ENCODE measurements around the gene NUP210L. TPM values are rescaled to one million over a fixed set of nuclear protein-coding genes. Genes with fewer than 3 reads are reported as not detected.
"Not testable (repeated sequence)": the region's sequence is repeated elsewhere in the genome, so short reads cannot be mapped to it uniquely, and the experiment has no call there.

Gene NUP210L
- total and polyA plus RNA-seq, 8 donors = 0.02 to 0.06 (median 0.05) TPM; not detected in 4

GRCh38 chr1:154095456-154096060 is 59.3 kb downstream of the NUP210L start:
- DNase-seq (no peak), FAIRE-seq (no peak), ATAC-seq (no peak)
- no peaks in the 10 kb centered on the region for H3K27me3 ChIP-seq
- H3K4me1 ChIP-seq = no peaks in the 10 kb centered on the region
- H3K27ac ChIP-seq = no peak overlapping the region
- TF ChIP-seq, protein P1, sequence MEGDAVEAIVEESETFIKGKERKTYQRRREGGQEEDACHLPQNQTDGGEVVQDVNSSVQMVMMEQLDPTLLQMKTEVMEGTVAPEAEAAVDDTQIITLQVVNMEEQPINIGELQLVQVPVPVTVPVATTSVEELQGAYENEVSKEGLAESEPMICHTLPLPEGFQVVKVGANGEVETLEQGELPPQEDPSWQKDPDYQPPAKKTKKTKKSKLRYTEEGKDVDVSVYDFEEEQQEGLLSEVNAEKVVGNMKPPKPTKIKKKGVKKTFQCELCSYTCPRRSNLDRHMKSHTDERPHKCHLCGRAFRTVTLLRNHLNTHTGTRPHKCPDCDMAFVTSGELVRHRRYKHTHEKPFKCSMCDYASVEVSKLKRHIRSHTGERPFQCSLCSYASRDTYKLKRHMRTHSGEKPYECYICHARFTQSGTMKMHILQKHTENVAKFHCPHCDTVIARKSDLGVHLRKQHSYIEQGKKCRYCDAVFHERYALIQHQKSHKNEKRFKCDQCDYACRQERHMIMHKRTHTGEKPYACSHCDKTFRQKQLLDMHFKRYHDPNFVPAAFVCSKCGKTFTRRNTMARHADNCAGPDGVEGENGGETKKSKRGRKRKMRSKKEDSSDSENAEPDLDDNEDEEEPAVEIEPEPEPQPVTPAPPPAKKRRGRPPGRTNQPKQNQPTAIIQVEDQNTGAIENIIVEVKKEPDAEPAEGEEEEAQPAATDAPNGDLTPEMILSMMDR (IDR thresholded peaks at IDR 0.05) = no peak
- 44 to 48% methylated on average over 2 of the region's 2 CpGs for WGBS, 2 donors
- H3K4me3 ChIP-seq = no peak overlapping the region
- no peaks in the 10 kb centered on the region for H3K36me3 ChIP-seq
- no peaks in the 10 kb centered on the region for H3K9me3 ChIP-seq
- intact Hi-C loops (cut with DNase I) = no loop called here

GRCh38 chr1:154094411-154094810 is 60.5 kb downstream of the NUP210L start:
- intact Hi-C loops (cut with DNase I) = no loop called here
- TF ChIP-seq, protein P1 (IDR thresholded peaks at IDR 0.05) = no peak
- no peak overlapping the region for H3K4me3 ChIP-seq
- DNase-seq = no peak
- no peaks in the 10 kb centered on the region for H3K36me3 ChIP-seq
- FAIRE-seq = no peak
- no peak overlapping the region for H3K27ac ChIP-seq
- ATAC-seq = no peak
- 85 to 86% methylated on average over 4 of the region's 4 CpGs for WGBS, 2 donors
- H3K9me3 ChIP-seq = no peaks in the 10 kb centered on the region
- H3K4me1 ChIP-seq = no peaks in the 10 kb centered on the region
- no peaks in the 10 kb centered on the region for H3K27me3 ChIP-seq

- H3K9me3 ChIP-seq = no peaks in the 10 kb centered on the region
- H3K4me1 ChIP-seq = no peaks in the 10 kb centered on the region
- H3K27me3 ChIP-seq = no peaks in the 10 kb centered on the region
- TF ChIP-seq, protein P1 (IDR thresholded peaks at IDR 0.05) = no peak
- no peak for DNase-seq
- no peak for FAIRE-seq
- WGBS, 2 donors = 71 to 83% methylated on average over 3 of the region's 3 CpGs
- intact Hi-C loops (cut with DNase I) = no loop called here
- no peaks in the 10 kb centered on the region for H3K36me3 ChIP-seq
- H3K27ac ChIP-seq = no peak overlapping the region
- no peak for ATAC-seq
- H3K4me3 ChIP-seq = no peak overlapping the region
These were observed 61.2 kb downstream of the NUP210L start for GRCh38 chr1:154093699-154094098.

GRCh38 chr1:154091706-154092105 is 63.2 kb downstream of the NUP210L start:
- H3K9me3 ChIP-seq = no peaks in the 10 kb centered on the region
- H3K4me3 ChIP-seq = no peak overlapping the region
- no peak for FAIRE-seq
- no peak for DNase-seq
- ATAC-seq = no peak
- H3K27me3 ChIP-seq = no peaks in the 10 kb centered on the region
- H3K36me3 ChIP-seq = no peaks in the 10 kb centered on the region
- H3K4me1 ChIP-seq = no peaks in the 10 kb centered on the region
- TF ChIP-seq, protein P1 (IDR thresholded peaks at IDR 0.05) = no peak
- 89 to 91% methylated on average over 6 of the region's 7 CpGs for WGBS, 2 donors
- intact Hi-C loops (cut with DNase I) = no loop called here
- no peak overlapping the region for H3K27ac ChIP-seq

DNA sequence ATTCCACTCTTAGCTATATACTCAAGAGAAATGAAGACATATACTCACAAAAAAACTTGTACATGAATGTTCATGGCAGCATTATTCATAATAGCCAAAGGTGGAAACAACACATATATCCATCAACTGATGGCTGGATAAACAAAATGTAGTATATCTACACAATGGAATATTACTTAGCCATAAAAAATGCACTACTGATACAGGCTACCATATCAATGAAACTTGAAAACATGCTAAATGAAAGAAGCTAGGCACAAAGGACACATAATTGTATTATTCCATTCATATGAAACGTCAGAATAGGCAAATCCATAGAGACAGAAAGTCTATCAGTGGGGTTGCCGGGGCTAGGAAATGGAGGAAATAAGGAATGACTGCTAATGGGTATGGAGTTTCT is 67.3 kb downstream of the NUP210L start:
- Histone ChIP-seq H3K4me1 (no peaks in the 10 kb centered on the region), H3K27me3 (no peaks in the 10 kb centered on the region), H3K36me3 (no peaks in the 10 kb centered on the region), H3K4me3 (no peak overlapping the region), H3K27ac (no peak overlapping the region), H3K9me3 (no peaks in the 10 kb centered on the region)
- TF ChIP-seq, protein P1 (IDR thresholded peaks at IDR 0.05) = no peak
- ATAC-seq (no peak), FAIRE-seq (no peak), DNase-seq (no peak)
- WGBS, 2 donors = 76 to 79% methylated on average over 2 of the region's 2 CpGs
- intact Hi-C loops (cut with DNase I) = no loop called here

- H3K36me3 ChIP-seq; ATAC-seq; H3K27me3 ChIP-seq; DNase-seq; H3K9me3 ChIP-seq; FAIRE-seq; H3K4me3 ChIP-seq; H3K27ac ChIP-seq; intact Hi-C loops (cut with DNase I); H3K4me1 ChIP-seq: not testable (repeated sequence)
- 63 to 69% methylated on average over 6 of the region's 6 CpGs for WGBS, 2 donors
These were observed 71.8 kb downstream of the NUP210L start for GRCh38 chr1:154083057-154083456.

Measured in pancreas (tissue), 10 donors.